Measurements from ENCODE around the gene PHIP.

DNA sequence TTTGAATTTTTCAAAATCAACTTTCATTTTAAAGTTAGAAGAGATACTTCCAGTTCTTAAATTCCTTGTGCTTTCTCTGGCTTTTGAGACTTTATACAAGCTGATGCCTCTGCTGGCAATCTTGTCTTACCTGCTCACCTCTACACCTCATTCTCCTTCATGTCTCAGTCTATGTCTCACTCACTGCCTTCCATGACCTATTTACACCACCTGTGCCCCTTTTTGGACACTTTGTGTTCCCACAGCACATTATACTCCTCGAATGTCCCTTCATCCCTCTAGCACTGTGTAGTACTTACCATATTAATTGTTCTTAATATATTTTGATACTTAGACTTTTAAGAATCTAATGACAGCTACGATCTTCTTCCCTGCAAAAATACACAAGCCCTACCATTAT, 15.3 kb downstream of the PHIP start:
- TF ChIP-seq, protein P1, sequence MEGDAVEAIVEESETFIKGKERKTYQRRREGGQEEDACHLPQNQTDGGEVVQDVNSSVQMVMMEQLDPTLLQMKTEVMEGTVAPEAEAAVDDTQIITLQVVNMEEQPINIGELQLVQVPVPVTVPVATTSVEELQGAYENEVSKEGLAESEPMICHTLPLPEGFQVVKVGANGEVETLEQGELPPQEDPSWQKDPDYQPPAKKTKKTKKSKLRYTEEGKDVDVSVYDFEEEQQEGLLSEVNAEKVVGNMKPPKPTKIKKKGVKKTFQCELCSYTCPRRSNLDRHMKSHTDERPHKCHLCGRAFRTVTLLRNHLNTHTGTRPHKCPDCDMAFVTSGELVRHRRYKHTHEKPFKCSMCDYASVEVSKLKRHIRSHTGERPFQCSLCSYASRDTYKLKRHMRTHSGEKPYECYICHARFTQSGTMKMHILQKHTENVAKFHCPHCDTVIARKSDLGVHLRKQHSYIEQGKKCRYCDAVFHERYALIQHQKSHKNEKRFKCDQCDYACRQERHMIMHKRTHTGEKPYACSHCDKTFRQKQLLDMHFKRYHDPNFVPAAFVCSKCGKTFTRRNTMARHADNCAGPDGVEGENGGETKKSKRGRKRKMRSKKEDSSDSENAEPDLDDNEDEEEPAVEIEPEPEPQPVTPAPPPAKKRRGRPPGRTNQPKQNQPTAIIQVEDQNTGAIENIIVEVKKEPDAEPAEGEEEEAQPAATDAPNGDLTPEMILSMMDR (IDR thresholded peaks at IDR 0.05; ENCODE audit: low read depth, low read length), result no peak
- TF ChIP-seq EZH2phosphoT487 (IDR thresholded peaks at IDR 0.05; ENCODE audit: low read depth), result no peak

All from OCI-LY3 (cell line).